ENCODE results near the gene SIK1.

SIK1 gene

DNA sequence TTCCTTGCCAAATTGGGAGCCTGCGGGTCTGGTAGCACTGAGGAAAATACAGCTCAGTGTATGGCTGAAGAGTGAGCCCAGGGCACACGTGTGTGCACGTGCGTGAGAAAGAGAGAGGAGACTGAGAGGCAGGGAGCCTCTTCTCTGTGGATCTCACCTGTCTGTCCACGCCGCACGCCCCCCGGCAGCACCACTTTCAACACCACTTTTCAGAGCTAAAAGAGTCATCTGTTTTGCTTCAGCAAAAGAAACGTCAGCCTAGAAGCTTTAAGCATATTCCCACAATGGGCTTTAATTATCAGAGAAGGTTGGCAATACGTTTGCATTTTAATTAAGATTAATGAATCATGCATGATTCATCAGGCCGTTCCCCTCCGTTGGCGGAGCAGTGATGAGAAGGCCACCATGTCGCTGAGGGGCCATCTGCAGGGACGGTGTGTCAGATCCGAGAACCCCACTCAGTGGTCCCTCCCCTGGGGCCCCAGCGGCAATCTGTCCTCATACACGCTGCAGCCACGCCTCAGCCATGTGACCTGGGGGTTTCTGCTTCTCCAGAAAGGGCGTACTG lies 56.8 kb downstream of the SIK1 start:
- Histone ChIP-seq H3K4me3 (IDR thresholded peaks at IDR 0.05; ENCODE audit: insufficient read depth, low read depth, low read length) (no peak overlapping the region), H2AFZ (ENCODE audit: low read depth) (no peak overlapping the region), H3K27me3 (ENCODE audit: insufficient read depth, low read depth) (no peaks in the 10 kb centered on the region), H3K4me1 (ENCODE audit: low read depth, poor library complexity, severe bottlenecking) (no peaks in the 10 kb centered on the region), H3K36me3 (ENCODE audit: insufficient read depth) (no peaks in the 10 kb centered on the region), H3K4me2 (no peak overlapping the region), H4K20me1 (ENCODE audit: insufficient read depth) (no peaks in the 10 kb centered on the region), H3K27ac (no peak overlapping the region), H3K79me2 (ENCODE audit: insufficient read depth, low read depth) (no peaks in the 10 kb centered on the region), H3K9ac (no peak overlapping the region)
- TF ChIP-seq, protein P1, sequence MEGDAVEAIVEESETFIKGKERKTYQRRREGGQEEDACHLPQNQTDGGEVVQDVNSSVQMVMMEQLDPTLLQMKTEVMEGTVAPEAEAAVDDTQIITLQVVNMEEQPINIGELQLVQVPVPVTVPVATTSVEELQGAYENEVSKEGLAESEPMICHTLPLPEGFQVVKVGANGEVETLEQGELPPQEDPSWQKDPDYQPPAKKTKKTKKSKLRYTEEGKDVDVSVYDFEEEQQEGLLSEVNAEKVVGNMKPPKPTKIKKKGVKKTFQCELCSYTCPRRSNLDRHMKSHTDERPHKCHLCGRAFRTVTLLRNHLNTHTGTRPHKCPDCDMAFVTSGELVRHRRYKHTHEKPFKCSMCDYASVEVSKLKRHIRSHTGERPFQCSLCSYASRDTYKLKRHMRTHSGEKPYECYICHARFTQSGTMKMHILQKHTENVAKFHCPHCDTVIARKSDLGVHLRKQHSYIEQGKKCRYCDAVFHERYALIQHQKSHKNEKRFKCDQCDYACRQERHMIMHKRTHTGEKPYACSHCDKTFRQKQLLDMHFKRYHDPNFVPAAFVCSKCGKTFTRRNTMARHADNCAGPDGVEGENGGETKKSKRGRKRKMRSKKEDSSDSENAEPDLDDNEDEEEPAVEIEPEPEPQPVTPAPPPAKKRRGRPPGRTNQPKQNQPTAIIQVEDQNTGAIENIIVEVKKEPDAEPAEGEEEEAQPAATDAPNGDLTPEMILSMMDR (conservative IDR thresholded peaks at IDR 0.05; ENCODE audit: low read depth, low read length): no peak

DNA sequence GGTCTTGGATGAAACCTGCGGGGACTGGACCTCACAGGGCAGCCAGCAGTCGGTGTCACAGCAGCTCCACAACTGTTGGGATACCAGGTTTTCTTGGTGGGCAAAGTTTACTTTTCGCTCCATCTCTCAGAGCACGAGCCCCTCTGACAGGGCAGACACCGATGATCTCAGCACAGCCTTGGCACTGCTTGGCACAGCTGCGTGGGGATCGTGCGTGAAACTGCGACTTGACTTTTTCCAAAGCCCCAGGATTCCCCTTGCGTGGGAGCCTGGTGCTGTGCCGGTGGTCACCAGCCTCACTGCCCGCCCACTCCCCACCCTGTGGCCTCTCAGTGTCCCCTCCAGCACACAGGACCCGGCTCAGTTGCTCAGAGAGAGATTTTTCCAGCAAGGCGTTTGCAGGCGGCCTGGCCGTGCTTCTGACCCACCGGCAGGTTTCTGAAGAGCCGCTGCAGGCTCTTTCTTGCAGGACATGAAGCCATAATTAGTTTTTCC lies 57.3 kb downstream of the SIK1 start:
- TF ChIP-seq, protein P1 (conservative IDR thresholded peaks at IDR 0.05; ENCODE audit: low read depth, low read length): no peak
- Histone ChIP-seq H3K4me1 (ENCODE audit: low read depth, poor library complexity, severe bottlenecking) (peaks cover under 1% of the 10 kb centered on the region), H3K27ac (no peak overlapping the region), H3K79me2 (ENCODE audit: insufficient read depth, low read depth) (no peaks in the 10 kb centered on the region), H3K4me2 (no peak overlapping the region), H3K27me3 (ENCODE audit: insufficient read depth, low read depth) (no peaks in the 10 kb centered on the region), H2AFZ (ENCODE audit: low read depth) (no peak overlapping the region), H4K20me1 (ENCODE audit: insufficient read depth) (no peaks in the 10 kb centered on the region), H3K36me3 (ENCODE audit: insufficient read depth) (no peaks in the 10 kb centered on the region), H3K9ac (no peak overlapping the region), H3K4me3 (IDR thresholded peaks at IDR 0.05; ENCODE audit: insufficient read depth, low read depth, low read length) (no peak overlapping the region)

DNA sequence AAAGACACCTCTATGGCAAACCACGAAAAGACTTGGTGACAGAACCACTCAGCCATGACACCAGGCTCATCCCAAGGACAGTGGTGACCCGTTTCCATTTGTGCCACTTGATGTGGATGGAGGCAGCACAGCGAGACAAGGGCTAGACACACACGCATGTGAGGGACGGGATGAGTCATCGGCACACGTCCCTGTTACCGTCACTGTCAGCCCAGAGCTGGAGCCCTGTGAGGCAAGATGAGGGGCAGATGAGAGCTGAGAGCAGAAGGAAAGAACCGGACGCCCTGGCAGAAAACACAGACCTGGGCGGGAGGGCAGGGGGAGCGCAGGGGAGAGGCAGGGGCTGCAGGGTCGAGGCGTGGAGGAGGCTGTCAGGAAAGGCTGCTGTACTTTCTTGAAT lies 57.8 kb downstream of the SIK1 start:
- Histone ChIP-seq H3K27me3 (ENCODE audit: insufficient read depth, low read depth) (no peaks in the 10 kb centered on the region), H3K79me2 (ENCODE audit: insufficient read depth, low read depth) (no peaks in the 10 kb centered on the region), H3K27ac (no peak overlapping the region), H2AFZ (ENCODE audit: low read depth) (no peak overlapping the region), H3K4me3 (IDR thresholded peaks at IDR 0.05; ENCODE audit: insufficient read depth, low read depth, low read length) (no peak overlapping the region), H3K36me3 (ENCODE audit: insufficient read depth) (no peaks in the 10 kb centered on the region), H3K4me2 (no peak overlapping the region), H3K9ac (no peak overlapping the region), H3K4me1 (ENCODE audit: low read depth, poor library complexity, severe bottlenecking) (peaks cover 5% of the 10 kb centered on the region), H4K20me1 (ENCODE audit: insufficient read depth) (no peaks in the 10 kb centered on the region)
- TF ChIP-seq, protein P1 (conservative IDR thresholded peaks at IDR 0.05; ENCODE audit: low read depth, low read length): no peak

DNA sequence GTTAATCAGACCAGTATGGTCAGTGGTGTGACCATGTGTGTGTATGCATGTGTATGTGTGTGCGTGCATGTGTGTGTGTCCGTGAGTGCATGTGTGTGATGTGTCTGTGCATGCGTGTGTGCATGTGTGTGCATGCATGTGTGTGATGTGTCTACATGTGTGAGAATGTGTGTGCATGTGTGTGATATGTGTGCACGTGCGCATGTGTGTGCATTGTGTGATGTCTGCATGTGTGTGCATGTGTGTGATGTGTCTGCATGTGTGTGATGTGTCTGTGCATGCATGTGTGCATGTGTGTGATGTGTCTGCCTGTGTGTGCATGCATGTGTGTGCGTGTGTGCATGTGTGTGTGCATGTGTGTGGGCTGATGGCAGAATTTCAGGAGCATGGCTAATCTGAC lies 58.2 kb downstream of the SIK1 start:
- no peak overlapping the region for H3K9ac ChIP-seq
- peaks cover 10% of the 10 kb centered on the region for H3K4me1 ChIP-seq (ENCODE audit: low read depth, poor library complexity, severe bottlenecking)
- H4K20me1 ChIP-seq (ENCODE audit: insufficient read depth): no peaks in the 10 kb centered on the region
- TF ChIP-seq, protein P1 (conservative IDR thresholded peaks at IDR 0.05; ENCODE audit: low read depth, low read length): no peak
- no peak overlapping the region for H3K4me2 ChIP-seq
- H3K27ac ChIP-seq: no peak overlapping the region
- no peak overlapping the region for H3K4me3 ChIP-seq (IDR thresholded peaks at IDR 0.05; ENCODE audit: insufficient read depth, low read depth, low read length)
- no peak overlapping the region for H2AFZ ChIP-seq (ENCODE audit: low read depth)
- no peaks in the 10 kb centered on the region for H3K36me3 ChIP-seq (ENCODE audit: insufficient read depth)
- H3K27me3 ChIP-seq (ENCODE audit: insufficient read depth, low read depth): no peaks in the 10 kb centered on the region
- no peaks in the 10 kb centered on the region for H3K79me2 ChIP-seq (ENCODE audit: insufficient read depth, low read depth)
